H1 (cell line): ENCODE measurements around the gene CHIC1. TPM values are rescaled to one million over a fixed set of nuclear protein-coding genes. Genes with fewer than 3 reads are reported as not detected.

Source experiments
- CTCF ChIA-PET: fragments of 300-600 bp; sonication (Branson Sonifier 250); formaldehyde crosslinking; loops from one replicate; lab custom pipeline; 2021; ENCODE audit not compliant: partially characterized antibody; lab: Charles Lee
- POLR2A ChIA-PET: fragments of 300-600 bp; sonication (Branson Sonifier 250); formaldehyde crosslinking; loops from one replicate; lab custom pipeline; 2021; ENCODE audit warnings: inconsistent platforms; ENCODE audit not compliant: partially characterized antibody; lab: Charles Lee
- DNase-seq, 2 experiments: peaks; one replicate each; pipeline versions ENCODE4 v3.0.0 to v3.0.0-alpha.2; 2010 to 2022; ENCODE audit warnings: low spot score in 2 of 2, low read depth in 1 of 2, mixed read lengths in 1 of 2
- FAIRE-seq: peaks from 2 replicates; lab custom pipeline; 2011; peaks lifted over from hg19 to GRCh38; lab: Jason Lieb, UNC
- H2AFZ ChIP-seq: 2 replicates; pipeline ENCODE4 v1.8.1; 2012; ENCODE audit warnings: low read length, inconsistent platforms
- H2AK5ac ChIP-seq: 2 replicates; pipeline ENCODE4 v1.6.1; 2013; ENCODE audit warnings: low read depth, low read length
- H2BK120ac ChIP-seq: replicated peaks from 2 replicates; pipeline ENCODE3; 2013; ENCODE audit warnings: low read depth, low read length, inconsistent platforms
- H2BK12ac ChIP-seq: 2 replicates; pipeline ENCODE4 v1.6.1; 2013; ENCODE audit warnings: low read depth, low read length
- H2BK15ac ChIP-seq: 2 replicates; pipeline ENCODE4 v1.6.1; 2013; ENCODE audit warnings: low read length
- H2BK20ac ChIP-seq: 2 replicates; pipeline ENCODE4 v1.6.1; 2013; ENCODE audit warnings: low read length
- H2BK5ac ChIP-seq: 2 replicates; pipeline ENCODE4 v1.6.1; 2013; ENCODE audit warnings: low read depth, low read length
- H3K14ac ChIP-seq: 2 replicates; pipeline ENCODE4 v1.6.1; 2013; ENCODE audit warnings: inconsistent platforms; ENCODE audit not compliant: insufficient read length
- H3K18ac ChIP-seq: 2 replicates; pipeline ENCODE4 v1.6.1; 2013; ENCODE audit warnings: low read length; ENCODE audit errors: extremely low read depth
- H3K23ac ChIP-seq: 2 replicates; pipeline ENCODE4 v1.6.1; 2013; ENCODE audit warnings: inconsistent platforms; ENCODE audit not compliant: insufficient read length
- H3K23me2 ChIP-seq: 2 replicates; pipeline ENCODE4 v1.6.1; 2013; ENCODE audit warnings: low read depth, low read length
- H3K27ac ChIP-seq: 2 replicates; pipeline ENCODE4 v1.6.1; 2011; ENCODE audit warnings: low read depth, low read length, inconsistent platforms
- H3K27me3 ChIP-seq, 4 experiments: replicated peaks in 1 of 4; 1 replicate in 1 of 4; 2 replicates in 3 of 4; pipeline versions ENCODE4 v1.6.1 to v1.8.1; 2011 to 2013; ENCODE audit warnings: low read length in 3 of 4, mild to moderate bottlenecking in 3 of 4, inconsistent platforms in 2 of 4, mixed read lengths in 2 of 4, moderate library complexity in 1 of 4; ENCODE audit not compliant: control insufficient read depth in 3 of 4, insufficient read depth in 3 of 4; ENCODE audit errors: extremely low read depth in 1 of 4
- H3K36me3 ChIP-seq, 4 experiments: 2 replicates each; pipeline versions ENCODE4 v1.6.1 to v1.8.1; 2011 to 2013; ENCODE audit warnings: mild to moderate bottlenecking in 4 of 4, low read length in 3 of 4, moderate library complexity in 2 of 4, control low read depth in 1 of 4, inconsistent platforms in 1 of 4; ENCODE audit not compliant: insufficient read depth in 4 of 4, control insufficient read depth in 2 of 4
- H3K4ac ChIP-seq: replicated peaks from 2 replicates; pipeline ENCODE3; 2013; ENCODE audit warnings: low read length, low read depth, mixed read lengths, inconsistent platforms; ENCODE audit not compliant: insufficient read length
- H3K4me1 ChIP-seq, 4 experiments: replicated peaks in 1 of 4; 1 replicate in 1 of 4; 2 replicates in 3 of 4; pipeline versions ENCODE4 v1.6.1 to v1.8.1; 2011 to 2013; ENCODE audit warnings: low read length in 3 of 4, inconsistent platforms in 2 of 4, mixed read lengths in 1 of 4; ENCODE audit not compliant: insufficient read depth in 4 of 4, control insufficient read depth in 3 of 4
- H3K4me2 ChIP-seq, 2 experiments: 2 replicates each; pipeline versions ENCODE4 v1.6.1 to v1.8.1; 2011 to 2013; ENCODE audit warnings: low read depth in 2 of 2, low read length in 2 of 2, control low read depth in 1 of 2, inconsistent platforms in 1 of 2, mild to moderate bottlenecking in 1 of 2; ENCODE audit not compliant: insufficient read depth in 1 of 2
- H3K4me3 ChIP-seq, 4 experiments: fragments of 200-600, 300-600 bp in 1 of 4; sonication (generic), shearing (Covaris generic), sonication (Bioruptor Twin) in 1 of 4; 2 replicates each; pipeline versions ENCODE4 v1.5.1 to v1.8.1; 2011 to 2016; ENCODE audit warnings: low read length in 4 of 4, low read depth in 3 of 4, control low read depth in 2 of 4, inconsistent platforms in 2 of 4, mild to moderate bottlenecking in 2 of 4, mixed read lengths in 1 of 4, moderate library complexity in 1 of 4; ENCODE audit not compliant: insufficient read depth in 2 of 4; ENCODE audit errors: extremely low read depth in 1 of 4
- H3K56ac ChIP-seq: replicated peaks from 2 replicates; pipeline ENCODE3; 2013; ENCODE audit warnings: low read depth, mild to moderate bottlenecking, mixed read lengths, low read length, inconsistent platforms; ENCODE audit not compliant: insufficient read length
- H3K79me1 ChIP-seq: 2 replicates; pipeline ENCODE4 v1.6.1; 2013; ENCODE audit warnings: low read depth, low read length, control low read depth
- H3K79me2 ChIP-seq, 2 experiments: 2 replicates each; pipeline versions ENCODE4 v1.6.1 to v1.8.1; 2012 to 2013; ENCODE audit warnings: low read length in 2 of 2, mild to moderate bottlenecking in 2 of 2, inconsistent platforms in 1 of 2; ENCODE audit not compliant: insufficient read depth in 2 of 2, control insufficient read depth in 1 of 2
- H3K9ac ChIP-seq, 4 experiments: replicated peaks in 1 of 4; 1 replicate in 1 of 4; 2 replicates in 3 of 4; pipeline versions ENCODE4 v1.6.1 to v1.8.1; 2011 to 2013; ENCODE audit warnings: low read depth in 3 of 4, low read length in 3 of 4, control low read depth in 2 of 4, mild to moderate bottlenecking in 2 of 4, moderate library complexity in 2 of 4, inconsistent platforms in 1 of 4; ENCODE audit errors: extremely low read depth in 1 of 4
- H3K9me3 ChIP-seq, 2 experiments: 2 replicates each; pipeline versions ENCODE4 v1.6.1 to v1.8.1; 2012 to 2013; ENCODE audit warnings: mild to moderate bottlenecking in 2 of 2, moderate library complexity in 2 of 2, control low read depth in 1 of 2, inconsistent platforms in 1 of 2, low read depth in 1 of 2, low read length in 1 of 2, mixed read lengths in 1 of 2; ENCODE audit not compliant: insufficient read depth in 2 of 2
- H4K20me1 ChIP-seq, 2 experiments: replicated peaks in 1 of 2; 2 replicates each; pipeline versions ENCODE3 to v1.8.1; 2011 to 2013; ENCODE audit warnings: inconsistent platforms in 2 of 2, low read length in 2 of 2, mild to moderate bottlenecking in 1 of 2; ENCODE audit not compliant: insufficient read depth in 2 of 2, control insufficient read depth in 1 of 2
- H4K5ac ChIP-seq: 2 replicates; pipeline ENCODE4 v1.6.1; 2013; ENCODE audit warnings: low read length, low read depth, mixed read lengths, inconsistent platforms; ENCODE audit not compliant: insufficient read length
- H4K8ac ChIP-seq: 2 replicates; pipeline ENCODE4 v1.8.0; 2013; ENCODE audit warnings: mild to moderate bottlenecking, moderate library complexity, low read length, inconsistent platforms; ENCODE audit not compliant: insufficient read depth; ENCODE audit errors: extremely low read depth
- H4K91ac ChIP-seq: replicated peaks from 2 replicates; pipeline ENCODE3; 2013; ENCODE audit warnings: low read length, mixed read lengths, inconsistent platforms; ENCODE audit not compliant: insufficient read length
- JUND ChIP-seq: IDR thresholded peaks from 2 replicates; pipeline ENCODE4 v1.6.1; 2011; ENCODE audit warnings: mild to moderate bottlenecking, improper control_type of control experiment, low read length
- POLR2A ChIP-seq, 2 experiments: IDR thresholded peaks; 1 replicate in 1 of 2; 2 replicates in 1 of 2; pipeline ENCODE4 v1.6.1; 2011; ENCODE audit warnings: low read depth in 2 of 2, low read length in 2 of 2, mild to moderate bottlenecking in 2 of 2; ENCODE audit errors: control extremely low read depth in 1 of 2
- RBBP5 ChIP-seq: IDR thresholded peaks from 2 replicates; pipeline ENCODE4 v1.7.1; 2012; ENCODE audit warnings: low read depth, mild to moderate bottlenecking, inconsistent platforms, low read length, moderate library complexity, borderline replicate concordance
- RNF2 ChIP-seq: fragments of 200-900, 300-1000 bp; sonication (generic); IDR thresholded peaks from 2 replicates; pipeline ENCODE4 v1.7.1; 2016; ENCODE audit warnings: borderline replicate concordance, low read depth, mild to moderate bottlenecking, antibody characterized with exemption, low read length; ENCODE audit not compliant: poor library complexity, severe bottlenecking; ENCODE audit errors: missing control alignments
- SIN3A ChIP-seq, 2 experiments: IDR thresholded peaks in 1 of 2; conservative IDR thresholded peaks in 1 of 2; 2 replicates each; pipeline ENCODE4 v1.6.1; 2011 to 2012; ENCODE audit warnings: low read length in 2 of 2, improper control_type of control experiment in 1 of 2, low read depth in 1 of 2, mild to moderate bottlenecking in 1 of 2
- SRF ChIP-seq: IDR thresholded peaks from 2 replicates; pipeline ENCODE4 v1.6.1; 2011; ENCODE audit warnings: mild to moderate bottlenecking, low read depth, low read length, moderate library complexity
- TBP ChIP-seq: IDR thresholded peaks from 2 replicates; pipeline ENCODE4 v1.6.1; 2011; ENCODE audit warnings: low read depth, low read length, improper control_type of control experiment
- WGBS, 2 experiments: shearing (Covaris generic) in 1 of 2; methylation state at CpG; one replicate each; pipeline versions ENCODE4 v1.1.6 to v1.1.7; 2013 to 2015; ENCODE audit warnings: low lambda C conversion rate in 2 of 2, mixed read lengths in 2 of 2, inconsistent platforms in 1 of 2, low coverage in 1 of 2, missing lambda C conversion rate in 1 of 2; ENCODE audit not compliant: insufficient replicate concordance in 2 of 2, insufficient coverage in 1 of 2, insufficient read length in 1 of 2; ENCODE audit errors: extremely low coverage in 1 of 2, missing lambda C conversion rate in 1 of 2; 5-methylcytosine and 5-hydroxymethylcytosine counted together
- polyA plus RNA-seq, 7 experiments: library from polyadenylated mRNA; depleted of rRNA in 3 of 7; stranded (reverse) in 5 of 7; unstranded in 2 of 7; fragments of >200 nt in 5 of 7; fragments of 200-250 nt in 2 of 7; gene quantifications; 1 replicate in 5 of 7; 2 replicates in 1 of 7; 4 replicates in 1 of 7; pipeline versions ENCODE4 v1.2.1 to v1.2.3, GENCODE V29; 2011 to 2013; ENCODE audit warnings: missing spikeins in 2 of 7, mixed read lengths in 2 of 7
- total RNA-seq: library from RNA; stranded (reverse); fragmentation: NEBNext Ultra II Directional; extraction: Animal tissue kit (Norgen Biotek cat#: 25700); gene quantifications from 2 replicates; pipeline ENCODE4 v1.2.1, GENCODE V29; 2021
- TF ChIP-seq, protein P1 (sequence below): IDR thresholded peaks from 2 replicates; pipeline ENCODE4 v1.6.1; 2011; ENCODE audit warnings: low read length, improper control_type of control experiment

CHIC1 gene
- total and polyA plus RNA-seq, 2 of the 8 experiments (the other 6 are each of a cell fraction or from before 2014, with no cell fraction given): 3.1 to 10.1 TPM

GRCh38 chrX:73561801-73562200 lies 1.2 kb upstream of the CHIC1 start:
- Histone ChIP-seq H2BK15ac (no peak overlapping the region), H3K36me3 (peaks cover 0 to 2% (median 0%) of the 10 kb centered on the region in 4 experiments; a peak in 1 of 8 replicates), H3K27me3 (no peaks in the 10 kb centered on the region), H3K18ac (no peak overlapping the region), H4K8ac (no peak overlapping the region), H2AFZ (no peak overlapping the region), H3K9me3 (no peaks in the 10 kb centered on the region), H3K23ac (no peak overlapping the region), H3K4ac (no peak overlapping the region), H2BK5ac (no peak overlapping the region), H3K56ac (no peak overlapping the region), H4K20me1 (no peaks in the 10 kb centered on the region), H2BK12ac (no peak overlapping the region), H3K4me1 (0 out of 7 replicates have a peak, but pooled peaks cover 0 to 2% (median 0%) of the 10 kb centered on the region in 4 experiments), H2BK20ac (no peak overlapping the region), H4K91ac (no peak overlapping the region), H4K5ac (no peak overlapping the region), H2AK5ac (no peak overlapping the region), H3K79me2 (peaks cover 0 to 31% of the 10 kb centered on the region in 2 experiments; a peak in 2 of 4 replicates), H3K27ac (no peak overlapping the region), H3K23me2 (peaks cover 4% of the 10 kb centered on the region; the same call in 1 of the 2 replicates), H3K4me2 (peak overlapping the region; percentile 71 to 97; a peak in 2 of 4 replicates), H3K14ac (no peak overlapping the region), H3K4me3 (peak overlapping the region in 1 of 4 experiments; percentile 86; a peak in 2 of 8 replicates), H3K9ac (no peak overlapping the region), H2BK120ac (no peak overlapping the region), H3K79me1 (no peaks in the 10 kb centered on the region; the same call in 1 of the 2 replicates)
- FAIRE-seq (no peak), DNase-seq (no peak)
- ChIA-PET CTCF (no interaction called here), POLR2A (no interaction called here)
- WGBS, 2 experiments: 92% methylated on average over 3 of the region's 3 CpGs; no CpG with 5 or more reads in 1 of the 2 experiments
- TF ChIP-seq SIN3A (conservative IDR thresholded peaks at IDR 0.05 in 1 of 2, IDR thresholded peaks at IDR 0.05 in 1 of 2; ENCODE audit: low read depth in 1 of 2, low read length in 2 of 2): no peak
- no peak for TF ChIP-seq POLR2A (IDR thresholded peaks at IDR 0.05; ENCODE audit: control extremely low read depth in 1 of 2, low read depth in 2 of 2, low read length in 2 of 2)
- no peak for TF ChIP-seq SRF
- TF ChIP-seq JUND: no peak
- TF ChIP-seq TBP: no peak
- no peak for TF ChIP-seq RBBP5
- TF ChIP-seq, protein P1, sequence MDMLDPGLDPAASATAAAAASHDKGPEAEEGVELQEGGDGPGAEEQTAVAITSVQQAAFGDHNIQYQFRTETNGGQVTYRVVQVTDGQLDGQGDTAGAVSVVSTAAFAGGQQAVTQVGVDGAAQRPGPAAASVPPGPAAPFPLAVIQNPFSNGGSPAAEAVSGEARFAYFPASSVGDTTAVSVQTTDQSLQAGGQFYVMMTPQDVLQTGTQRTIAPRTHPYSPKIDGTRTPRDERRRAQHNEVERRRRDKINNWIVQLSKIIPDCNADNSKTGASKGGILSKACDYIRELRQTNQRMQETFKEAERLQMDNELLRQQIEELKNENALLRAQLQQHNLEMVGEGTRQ: no peak
- TF ChIP-seq RNF2: no peak
